Measurements from ENCODE around the gene RPL35A. TPM values are rescaled to one million over a fixed set of nuclear protein-coding genes. Genes with fewer than 3 reads are reported as not detected.
"Not testable (repeated sequence)": the region's sequence is repeated elsewhere in the genome, so short reads cannot be mapped to it uniquely, and the experiment has no call there.

RPL35A gene
- 598 and 845 TPM in 2 replicates for total RNA-seq

DNA sequence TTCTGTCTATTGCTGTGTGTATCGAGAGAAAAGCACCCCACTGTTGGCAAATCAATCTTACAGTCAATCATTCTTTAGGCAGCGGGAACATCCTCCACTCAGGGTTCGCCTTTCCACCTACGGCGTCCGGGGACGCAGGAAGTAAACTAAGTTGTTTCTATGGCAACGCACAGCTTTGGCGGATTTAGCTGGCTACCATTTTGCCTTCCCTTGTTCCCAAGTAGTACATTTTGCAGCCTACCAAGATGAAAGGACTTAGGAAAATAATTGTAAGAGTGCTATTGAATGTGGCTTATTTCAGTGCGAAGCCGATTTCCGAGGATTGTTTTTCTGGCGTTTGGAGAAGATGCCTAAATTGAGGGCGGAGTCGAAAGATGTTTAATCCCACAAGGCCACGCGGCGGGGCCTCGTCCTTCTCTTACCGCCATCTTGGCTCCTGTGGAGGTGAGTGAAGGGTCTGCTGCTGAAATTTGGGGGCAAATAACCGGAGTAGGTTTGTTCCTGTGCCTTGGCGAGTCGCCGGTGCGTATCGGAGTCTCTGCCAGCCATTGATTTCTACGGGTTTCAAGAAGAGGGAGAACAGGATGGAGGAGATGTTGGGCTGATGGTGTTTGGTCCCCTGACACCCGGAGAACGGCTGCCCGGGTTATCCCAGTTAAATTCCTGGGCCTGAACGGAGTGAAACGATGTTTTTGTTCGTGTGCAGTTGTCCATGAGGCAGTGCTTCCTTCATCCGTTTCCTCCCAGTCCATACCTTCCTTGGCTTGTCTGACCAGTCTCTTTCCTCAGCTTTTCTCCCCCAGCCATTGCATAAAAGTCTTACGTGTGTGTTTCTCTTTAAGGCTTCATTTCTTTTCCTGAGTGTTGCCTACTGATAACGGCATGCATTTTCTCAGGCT is at the start of gene RPL35A:
Gene RPL35A (plus strand): TSS at position 413 of the 899 bp plus-strand sequence. CDS start 778 bp downstream, outside the sequence.
- DNase-seq (ENCODE audit: low read depth in 2 of 2) = peak; percentile 93 to 95

DNA sequence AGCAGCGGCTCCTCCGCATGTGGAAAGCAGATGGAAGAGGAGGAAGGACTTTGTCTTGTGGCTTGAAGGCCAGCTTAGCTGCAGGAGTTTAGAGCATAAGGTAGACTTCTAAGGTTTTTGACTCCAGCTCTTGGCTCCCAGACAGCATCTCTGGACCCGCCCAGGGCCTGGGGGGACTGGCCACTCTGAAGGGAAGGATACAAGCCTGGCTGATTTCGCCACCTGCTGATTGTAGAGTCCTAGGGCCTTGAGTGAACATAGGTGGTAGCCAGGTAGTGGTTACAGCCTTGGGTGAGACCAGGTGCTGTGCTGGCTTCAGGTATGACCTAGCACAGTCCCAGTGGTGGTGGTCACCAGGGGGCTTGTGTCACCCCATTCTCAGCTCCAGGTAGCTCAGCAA is 48.4 kb upstream of the RPL35A start:
- no peak for DNase-seq (ENCODE audit: low read depth in 2 of 2)

DNA sequence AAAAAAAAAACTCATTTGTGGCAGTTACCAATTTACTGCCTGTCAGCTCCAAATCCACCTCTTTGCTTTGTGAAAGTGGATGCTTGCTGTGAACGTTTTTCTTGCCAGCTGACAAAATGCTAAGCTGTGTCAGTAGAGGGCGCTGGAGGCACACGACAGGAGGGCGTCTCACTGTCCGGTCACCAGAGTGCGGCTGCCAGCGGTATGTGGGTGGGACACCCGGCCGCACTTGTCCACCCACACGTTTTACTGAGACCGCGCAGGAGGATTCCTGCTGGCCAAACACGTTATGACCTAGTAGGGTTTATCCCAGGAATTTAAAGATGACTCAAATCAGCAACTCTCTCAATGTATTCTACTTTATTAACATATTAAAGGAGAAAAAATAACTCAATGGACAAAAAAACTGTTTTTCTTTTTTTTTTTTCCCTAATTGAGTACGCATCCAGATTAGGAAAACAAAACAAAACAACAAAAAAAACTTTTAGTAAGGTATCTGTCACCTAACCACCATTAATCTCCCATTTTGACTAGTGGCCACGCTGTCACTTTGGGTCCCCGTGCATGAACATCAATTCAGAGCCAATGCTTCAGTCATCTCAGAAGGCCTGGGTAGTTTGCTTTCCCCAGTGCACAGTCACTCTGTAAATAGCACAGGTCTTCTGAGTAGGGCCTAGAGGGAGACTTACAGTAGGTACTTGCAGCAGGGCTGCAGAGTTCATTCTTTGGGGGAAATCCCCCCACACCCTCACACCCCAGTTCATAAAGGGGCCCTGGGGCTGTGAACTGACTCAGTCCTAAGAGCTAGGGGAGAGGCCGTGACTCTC is 43.8 kb upstream of the RPL35A start:
- DNase-seq (ENCODE audit: low read depth in 2 of 2) = peak; percentile 88 to 94

DNA sequence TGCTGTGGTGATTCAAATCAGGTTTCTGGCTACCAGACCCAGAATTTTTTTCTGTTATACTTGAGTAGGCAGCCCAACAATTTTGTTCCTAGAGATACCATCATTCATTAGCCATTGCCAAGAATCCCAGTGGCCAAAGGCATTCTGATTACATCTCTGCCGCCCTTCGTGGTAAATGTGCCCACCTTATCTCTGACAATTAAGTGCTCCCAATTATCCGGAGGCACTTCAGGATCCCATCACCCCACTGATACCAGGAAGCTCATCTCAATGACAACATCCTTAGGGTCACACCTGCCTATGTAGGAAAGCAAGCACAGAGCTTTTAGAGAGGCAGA is 43.2 kb upstream of the RPL35A start:
- DNase-seq (ENCODE audit: low read depth in 2 of 2) = no peak

DNA sequence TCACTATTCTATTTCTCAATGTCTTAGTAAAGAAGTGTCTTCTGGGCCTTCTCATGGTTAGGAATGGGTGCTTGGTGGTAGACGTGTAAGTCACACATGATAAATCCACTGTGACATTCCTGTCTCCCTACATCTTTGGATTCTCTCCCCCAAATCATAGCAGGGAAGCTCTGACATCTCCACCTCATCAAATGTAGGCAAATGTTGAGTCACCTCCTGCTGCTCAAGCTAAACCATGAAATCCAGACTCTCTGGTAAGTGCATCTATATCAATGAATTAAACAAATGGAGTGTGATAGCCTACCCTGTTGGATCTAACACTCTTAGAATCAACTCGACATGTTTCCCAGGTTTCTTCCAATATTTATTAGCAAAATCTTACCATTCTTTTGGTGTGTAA is 42.8 kb upstream of the RPL35A start:
- no peak for DNase-seq (ENCODE audit: low read depth in 2 of 2)

DNA sequence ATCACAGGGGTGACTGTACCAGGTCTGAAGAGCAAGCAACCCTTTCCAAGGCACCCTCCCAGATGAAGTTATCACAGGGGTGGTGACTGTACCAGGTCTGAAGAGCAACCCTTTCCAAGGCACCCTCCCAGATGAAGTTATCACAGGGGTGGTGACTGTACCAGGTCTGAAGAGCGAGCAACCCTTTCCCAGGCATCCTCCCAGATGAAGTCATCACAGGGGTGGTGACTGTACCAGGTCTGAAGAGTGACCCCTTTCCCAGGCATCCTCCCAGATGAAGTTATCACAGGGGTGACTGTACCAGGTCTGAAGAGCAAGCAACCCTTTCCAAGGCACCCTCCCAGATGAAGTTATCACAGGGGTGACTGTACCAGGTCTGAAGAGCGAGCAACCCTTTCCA is 41.4 kb upstream of the RPL35A start:
- DNase-seq (ENCODE audit: low read depth in 2 of 2) = not testable (repeated sequence)

DNA sequence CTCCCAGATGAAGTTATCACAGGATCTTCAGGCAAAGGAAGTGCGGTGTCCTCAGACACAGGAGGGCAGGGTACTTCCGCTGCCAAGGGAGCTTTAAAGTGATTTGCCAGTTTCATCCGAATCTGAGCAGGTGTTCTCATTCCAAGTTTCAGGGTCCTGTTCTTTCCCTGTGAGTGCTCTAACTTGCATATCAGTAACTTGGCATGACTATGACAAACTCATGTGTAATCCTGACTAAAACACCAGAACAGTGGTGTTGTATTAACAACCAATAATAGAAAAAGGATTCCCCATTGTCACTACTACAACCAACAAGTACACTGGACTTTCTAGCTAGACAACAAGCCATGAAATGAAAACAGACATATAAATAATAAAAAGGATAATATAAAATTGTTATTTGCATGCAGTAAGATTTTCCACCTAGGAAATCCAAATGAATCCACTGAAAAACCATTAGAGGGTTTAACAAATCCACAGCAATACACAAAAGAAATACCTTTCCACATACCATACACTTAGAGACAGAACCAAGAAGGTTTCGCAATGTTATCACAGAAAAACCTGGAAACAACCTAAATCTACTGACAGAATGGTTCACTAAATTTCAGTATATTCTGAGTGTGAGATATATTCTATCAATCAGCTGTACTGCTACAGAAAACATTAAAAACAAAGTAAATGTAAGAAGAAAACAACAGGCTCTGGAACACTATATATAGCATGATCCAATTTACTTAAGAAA is 40.9 kb upstream of the RPL35A start:
- DNase-seq (ENCODE audit: low read depth in 2 of 2) = no peak

DNA sequence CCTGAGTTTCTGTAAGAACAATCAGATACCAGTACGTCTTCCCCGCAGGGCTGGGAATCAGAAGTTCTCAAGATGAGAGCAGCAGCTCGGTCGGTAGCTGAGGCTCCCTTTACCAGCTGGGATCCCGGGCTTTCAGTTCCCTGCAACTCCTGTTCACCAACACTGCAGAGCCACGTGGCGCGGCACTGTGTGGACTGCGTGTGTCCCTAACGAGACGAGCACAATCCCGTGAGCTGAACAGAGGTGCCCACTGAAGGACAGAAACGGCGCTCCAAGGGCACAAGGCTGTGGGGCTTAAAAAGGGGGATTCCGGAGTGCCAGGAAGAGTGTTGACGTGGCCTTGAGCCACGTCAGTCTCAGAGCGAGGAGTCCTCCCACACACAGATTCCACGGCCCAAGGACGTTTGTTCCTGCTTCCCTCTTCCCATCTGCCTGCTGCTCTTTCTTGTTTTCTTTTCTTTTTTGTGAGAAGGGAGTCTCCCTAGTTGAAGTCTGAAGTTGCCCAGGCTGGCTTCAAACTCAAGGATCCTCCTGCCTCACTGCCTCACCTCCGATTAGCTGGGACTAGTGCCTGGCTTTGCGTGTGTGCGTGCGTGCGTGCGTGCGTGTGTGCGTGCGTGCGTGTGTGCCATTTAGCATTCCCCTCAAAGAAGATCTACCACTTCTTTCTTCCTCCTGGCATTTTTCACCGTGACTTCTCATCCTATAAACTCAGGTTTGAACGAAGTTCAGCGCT is 37.1 kb upstream of the RPL35A start:
- DNase-seq (ENCODE audit: low read depth in 2 of 2) = no peak

DNA sequence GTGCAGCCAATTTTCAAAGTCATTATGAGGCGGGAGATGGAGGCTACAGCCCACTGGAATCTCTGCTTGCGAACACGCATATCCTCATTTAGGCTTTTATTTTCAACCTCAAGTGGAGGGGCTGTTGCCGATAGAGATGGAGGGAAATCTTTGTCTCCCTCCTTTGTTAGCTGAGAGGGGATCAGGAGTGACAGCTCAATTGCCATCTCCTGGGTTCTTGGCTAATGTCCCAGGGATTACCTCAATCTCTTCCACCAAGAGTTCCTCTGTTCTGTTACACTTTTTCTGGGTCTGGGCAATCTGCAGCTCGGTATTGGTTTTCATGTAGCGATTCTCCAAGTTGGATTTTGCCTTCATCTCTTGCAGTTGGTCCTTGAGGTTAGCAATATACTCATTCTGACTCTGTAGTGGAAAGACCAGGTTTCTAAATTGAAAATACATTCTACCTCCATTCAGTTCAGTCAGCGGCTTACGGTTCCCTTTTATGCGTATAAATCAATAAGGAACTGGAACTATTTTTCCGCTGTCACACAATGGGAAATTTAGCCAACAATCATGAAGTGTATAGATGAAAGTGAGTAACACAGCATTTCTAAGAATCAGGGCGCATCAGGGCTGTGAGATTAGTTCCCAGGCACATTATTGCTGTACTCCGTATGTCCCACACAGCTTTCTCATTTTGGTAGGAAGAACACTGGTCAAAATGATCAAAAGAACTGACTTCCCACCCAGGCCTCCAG is 36.2 kb upstream of the RPL35A start:
- no peak for DNase-seq (ENCODE audit: low read depth in 2 of 2)

DNA sequence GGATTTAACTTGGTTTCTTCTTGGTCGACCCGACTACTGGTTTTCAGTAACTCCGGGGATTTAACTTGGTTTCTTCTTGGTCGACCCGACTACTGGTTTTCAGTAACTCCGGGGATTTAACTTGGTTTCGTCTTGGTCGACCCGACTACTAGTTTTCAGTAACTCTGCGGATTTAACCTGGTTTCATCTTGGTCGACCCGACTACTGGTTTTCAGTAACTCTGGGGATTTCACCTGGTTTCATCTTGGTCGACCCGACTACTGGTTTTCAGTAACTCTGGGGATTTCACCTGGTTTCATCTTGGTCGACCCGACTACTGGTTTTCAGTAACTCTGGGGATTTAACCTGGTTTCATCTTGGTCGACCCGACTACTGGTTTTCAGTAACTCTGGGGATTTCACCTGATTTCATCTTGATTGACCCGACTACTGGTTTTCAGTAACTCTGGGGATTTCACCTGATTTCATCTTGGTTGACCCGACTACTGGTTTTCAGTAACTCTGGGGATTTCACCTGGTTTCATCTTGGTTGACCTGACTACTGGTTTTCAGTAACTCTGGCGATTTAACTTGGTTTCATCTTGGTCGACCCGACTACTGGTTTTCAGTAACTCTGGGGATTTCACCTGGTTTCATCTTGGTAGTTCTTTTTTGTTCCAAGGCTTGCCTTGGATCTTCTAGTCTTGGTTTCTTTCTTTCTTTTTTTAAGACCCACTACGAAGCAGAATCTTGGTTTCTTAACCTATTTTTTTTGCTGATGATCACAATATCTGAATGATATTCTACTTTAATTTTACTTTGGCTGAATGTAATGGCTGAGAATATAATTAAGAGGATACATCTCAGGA is 28.3 kb upstream of the RPL35A start:
- not testable (repeated sequence) for DNase-seq (ENCODE audit: low read depth in 2 of 2)

DNA sequence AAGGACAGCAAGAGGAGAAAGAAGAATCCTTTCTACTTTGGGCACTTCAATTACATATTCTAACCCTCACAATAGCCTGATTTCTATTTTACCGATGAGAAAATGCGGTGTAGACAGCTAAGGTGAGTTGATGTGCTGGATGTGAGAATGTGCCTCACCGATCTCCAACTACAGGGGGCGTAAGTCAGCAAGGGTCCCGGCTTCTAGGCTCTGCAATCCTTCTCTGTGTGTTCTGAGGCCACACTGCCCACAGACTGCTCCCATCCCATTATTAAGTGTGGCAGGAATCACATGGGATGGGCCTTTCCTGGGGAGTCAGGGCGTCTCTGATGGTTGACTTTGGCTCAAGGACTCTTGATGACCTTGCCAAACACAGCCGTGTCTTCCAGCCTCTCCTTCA is 23.6 kb upstream of the RPL35A start:
- DNase-seq (ENCODE audit: low read depth in 2 of 2) = no peak

DNA sequence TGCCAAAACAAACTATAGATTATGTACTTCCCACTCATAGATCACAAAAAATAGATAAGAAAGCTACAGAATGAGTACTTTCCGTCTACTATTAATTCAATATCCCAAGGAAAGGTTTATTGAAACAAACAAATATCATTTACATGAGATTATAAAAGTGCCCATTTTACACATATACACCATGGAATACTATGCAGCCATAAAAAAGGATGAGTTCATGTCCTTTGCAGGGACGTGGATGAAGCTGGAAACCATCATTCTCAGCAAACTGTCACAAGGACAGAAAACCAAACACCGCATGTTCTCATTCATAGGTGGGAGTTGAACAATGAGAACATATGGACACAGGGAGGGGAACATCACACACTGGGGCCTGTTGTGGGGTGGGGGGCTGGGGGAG is 22.4 kb upstream of the RPL35A start:
- DNase-seq (ENCODE audit: low read depth in 2 of 2) = not testable (repeated sequence)

DNA sequence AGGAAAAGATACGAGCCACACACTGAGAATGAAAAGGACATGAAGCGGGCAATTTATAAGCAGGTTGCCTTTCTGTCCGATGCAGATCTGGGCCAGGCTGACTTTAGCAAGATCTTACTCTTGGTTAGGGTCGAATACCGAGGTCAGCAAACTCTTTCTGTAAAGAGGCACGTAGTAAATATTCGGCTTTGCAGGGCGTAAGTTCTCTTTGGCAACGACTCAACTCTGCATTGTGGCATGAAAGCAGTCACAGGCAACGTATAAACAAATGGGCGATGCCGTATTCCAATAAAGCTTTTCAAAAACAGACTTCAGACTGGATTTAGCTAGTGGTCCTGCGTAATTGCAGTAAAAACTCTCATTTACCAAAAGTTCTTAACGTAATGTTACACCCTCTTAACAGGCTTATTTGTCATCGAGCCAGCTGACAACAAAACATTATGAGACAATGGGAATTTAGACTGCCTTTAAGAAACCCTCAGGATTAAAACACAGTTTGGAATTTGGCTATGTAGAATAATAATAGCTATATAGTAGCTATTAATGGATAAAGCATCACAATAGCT is 13.1 kb upstream of the RPL35A start:
- no peak for DNase-seq (ENCODE audit: low read depth in 2 of 2)

DNA sequence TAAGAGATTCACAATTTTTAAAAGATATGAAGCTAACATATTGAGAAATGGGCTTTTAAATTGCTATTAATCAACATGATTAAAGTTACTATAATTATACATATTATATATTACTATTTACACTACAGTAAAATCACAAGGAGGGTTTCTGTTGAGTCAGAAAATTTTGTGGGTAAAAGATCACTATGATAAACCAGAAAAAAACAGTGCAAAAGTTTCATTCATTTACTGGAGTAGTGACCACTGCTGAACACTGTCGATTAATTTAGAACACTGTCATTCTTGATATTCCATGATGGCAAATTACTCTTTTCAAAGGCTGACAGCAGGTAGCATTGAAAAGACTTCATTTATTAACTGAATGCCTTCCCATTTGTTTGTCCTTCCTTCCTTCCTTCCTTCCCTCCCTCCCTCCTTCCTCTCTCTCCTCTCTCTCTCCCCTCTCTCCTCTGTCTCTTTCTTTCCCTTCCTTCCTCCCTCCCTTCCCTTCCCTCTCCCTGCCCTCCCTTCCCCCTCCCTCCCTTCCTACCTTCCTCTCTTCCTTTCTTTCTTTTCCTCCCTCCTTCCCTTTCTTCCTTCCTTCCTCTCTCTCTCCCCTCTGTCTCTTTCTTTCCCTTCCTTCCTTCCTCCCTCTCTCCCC is 9.1 kb upstream of the RPL35A start:
- no peak for DNase-seq (ENCODE audit: low read depth in 2 of 2)

DNA sequence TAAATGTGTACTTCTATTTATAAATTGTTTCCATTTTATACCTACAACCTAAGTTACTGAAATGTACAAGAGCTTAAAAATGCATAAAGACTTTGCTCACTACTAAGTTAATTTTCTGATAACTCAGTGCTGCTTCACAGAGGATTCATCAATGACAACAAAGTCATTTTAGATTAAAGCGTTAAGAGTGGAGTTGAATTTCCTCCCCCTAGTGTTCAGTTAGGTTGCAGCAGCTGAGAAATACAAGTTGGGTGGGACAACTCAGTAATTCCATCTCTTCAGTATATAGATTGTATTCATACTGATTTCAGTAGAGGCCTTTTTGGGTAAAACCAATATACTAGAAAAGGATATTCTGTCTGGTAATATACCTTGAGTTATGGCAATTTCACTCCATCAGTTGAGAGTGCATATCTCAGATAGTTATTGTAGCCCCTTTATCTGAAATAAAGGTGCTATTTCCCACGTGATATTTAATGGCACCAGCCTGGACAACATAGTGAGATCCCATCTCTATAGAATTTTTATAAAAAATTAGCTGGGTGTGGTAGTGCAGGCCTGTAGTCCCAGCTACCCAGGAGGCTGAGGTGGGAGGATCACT is 6.9 kb upstream of the RPL35A start:
- DNase-seq (ENCODE audit: low read depth in 2 of 2) = peak; percentile 55 to 74

DNA sequence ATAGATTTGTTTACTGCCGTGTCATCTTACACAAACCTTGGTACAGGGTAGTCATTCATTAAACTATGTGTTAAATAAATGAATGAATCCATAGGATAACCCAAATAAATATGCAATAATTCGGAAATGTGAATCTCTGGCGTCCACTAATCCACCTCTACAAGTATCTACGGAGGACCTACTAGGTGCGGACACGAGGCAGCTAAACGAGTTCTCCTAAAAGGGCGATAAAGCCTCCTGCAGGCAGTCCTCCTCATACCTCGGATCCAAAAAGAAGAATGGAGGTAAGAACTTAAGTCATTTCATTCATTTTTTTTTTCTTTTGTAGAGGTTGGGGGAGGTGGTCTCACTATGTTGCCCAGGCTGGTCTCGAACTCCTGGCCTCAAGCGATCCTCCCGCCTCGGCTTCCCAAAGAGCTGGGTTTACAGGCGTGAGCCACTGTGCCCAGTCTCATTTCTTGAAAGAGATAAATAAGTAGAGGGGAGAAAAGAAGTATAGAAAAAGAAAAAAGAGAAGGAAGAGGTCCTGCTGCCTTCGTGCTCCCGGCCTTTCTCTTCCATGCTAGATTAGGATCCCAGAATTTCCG is 706 bp upstream of the RPL35A start:
- DNase-seq (ENCODE audit: low read depth in 2 of 2) = no peak

DNA sequence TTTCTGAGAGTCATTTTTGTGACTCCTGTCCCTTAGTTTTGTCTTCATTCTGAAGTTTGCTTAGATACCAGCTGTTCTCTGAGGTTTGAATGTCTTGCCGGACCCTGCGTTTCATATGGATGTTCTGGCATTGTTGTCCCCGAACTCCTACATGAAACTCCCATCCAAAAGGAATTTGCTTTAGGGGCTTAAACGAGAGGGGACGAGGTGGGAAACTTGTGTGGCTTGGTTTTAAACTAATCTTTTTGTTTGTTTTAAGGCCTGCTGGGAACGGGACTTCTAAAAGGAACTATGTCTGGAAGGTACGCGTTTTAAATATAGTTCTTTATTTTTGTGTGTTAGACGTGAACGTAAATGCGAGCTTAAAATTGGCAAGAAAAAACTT is 679 bp downstream of the RPL35A start:
- peak in 1 of 2 donors; percentile 49 for DNase-seq (ENCODE audit: low read depth in 2 of 2)

DNA sequence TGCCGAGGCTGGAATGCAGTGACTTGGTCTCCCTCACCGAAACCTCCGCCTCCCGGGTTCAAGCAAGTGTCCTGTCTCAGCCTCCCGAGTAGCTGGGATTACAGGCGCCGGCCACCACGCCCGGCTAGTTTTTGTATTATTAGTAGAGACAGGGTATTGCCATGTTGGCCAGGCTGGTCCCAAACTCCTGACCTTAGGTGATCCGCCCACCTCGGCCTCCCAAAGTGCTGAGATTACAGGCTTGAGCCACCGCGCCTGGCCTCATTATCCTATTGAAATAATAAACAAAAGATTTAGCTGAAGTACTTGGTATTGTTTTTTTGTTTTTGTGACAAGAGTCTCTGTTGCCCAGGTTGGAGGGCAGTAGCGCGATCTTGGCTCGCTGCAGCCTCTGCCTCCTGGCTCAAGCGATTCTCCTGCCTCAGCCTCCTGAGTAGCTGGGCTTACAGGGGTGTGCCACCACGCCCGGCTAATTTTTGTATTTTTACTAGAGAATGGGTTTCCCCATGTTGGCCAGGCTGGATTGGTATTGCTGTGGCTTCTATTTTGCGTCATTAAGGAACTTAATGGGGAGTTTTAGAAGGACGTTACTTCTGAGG is 1.5 kb downstream of the RPL35A start:
- no peak for DNase-seq (ENCODE audit: low read depth in 2 of 2)

Data from lung microvascular endothelial cell (primary cell).